DOHH2 (cell line): Measurements from ENCODE around the gene DCUN1D1.

ENCODE experiments used
- EZH2phosphoT487 ChIP-seq: fragments of 200-600 bp; sonication (generic); IDR thresholded peaks from 2 replicates; pipeline ENCODE4 v1.6.1; 2017; ENCODE audit warnings: borderline replicate concordance, mild to moderate bottlenecking, antibody characterized with exemption, low read length, moderate library complexity, mixed read lengths
- TF ChIP-seq, protein P1 (sequence below): fragments of 200-600 bp; sonication (generic); IDR thresholded peaks from one replicate; pipeline ENCODE4 v1.5.1; 2014; ENCODE audit warnings: antibody characterized with exemption, mild to moderate bottlenecking, low read depth, low read length; ENCODE audit not compliant: poor library complexity, severe bottlenecking

DNA sequence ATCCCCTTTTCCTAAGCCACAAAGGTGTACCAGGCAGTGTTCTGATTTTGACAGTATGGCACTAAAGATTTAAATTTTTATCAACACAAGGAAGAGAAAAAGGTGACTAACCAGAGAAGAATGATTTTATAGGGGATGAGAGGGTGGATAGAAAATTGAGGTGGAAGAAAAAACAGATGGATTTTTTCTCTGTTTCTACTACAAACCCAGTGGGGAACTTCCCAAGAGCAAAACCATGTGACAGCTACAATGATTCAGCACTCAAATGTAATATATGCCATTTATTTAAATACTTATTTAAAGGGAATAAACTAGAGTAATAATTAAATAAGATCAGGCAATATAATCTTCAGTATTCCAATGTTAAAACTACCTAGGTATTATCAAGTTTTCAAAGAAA, 11.1 kb downstream of the DCUN1D1 start:
- TF ChIP-seq, protein P1, sequence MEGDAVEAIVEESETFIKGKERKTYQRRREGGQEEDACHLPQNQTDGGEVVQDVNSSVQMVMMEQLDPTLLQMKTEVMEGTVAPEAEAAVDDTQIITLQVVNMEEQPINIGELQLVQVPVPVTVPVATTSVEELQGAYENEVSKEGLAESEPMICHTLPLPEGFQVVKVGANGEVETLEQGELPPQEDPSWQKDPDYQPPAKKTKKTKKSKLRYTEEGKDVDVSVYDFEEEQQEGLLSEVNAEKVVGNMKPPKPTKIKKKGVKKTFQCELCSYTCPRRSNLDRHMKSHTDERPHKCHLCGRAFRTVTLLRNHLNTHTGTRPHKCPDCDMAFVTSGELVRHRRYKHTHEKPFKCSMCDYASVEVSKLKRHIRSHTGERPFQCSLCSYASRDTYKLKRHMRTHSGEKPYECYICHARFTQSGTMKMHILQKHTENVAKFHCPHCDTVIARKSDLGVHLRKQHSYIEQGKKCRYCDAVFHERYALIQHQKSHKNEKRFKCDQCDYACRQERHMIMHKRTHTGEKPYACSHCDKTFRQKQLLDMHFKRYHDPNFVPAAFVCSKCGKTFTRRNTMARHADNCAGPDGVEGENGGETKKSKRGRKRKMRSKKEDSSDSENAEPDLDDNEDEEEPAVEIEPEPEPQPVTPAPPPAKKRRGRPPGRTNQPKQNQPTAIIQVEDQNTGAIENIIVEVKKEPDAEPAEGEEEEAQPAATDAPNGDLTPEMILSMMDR: no peak
- no peak for TF ChIP-seq EZH2phosphoT487
